GM12878 (cell line): ENCODE measurements around the gene PRORP. TPM values are rescaled to one million over a fixed set of nuclear protein-coding genes. Genes with fewer than 3 reads are reported as not detected.

ENCODE experiments used
- ATAC-seq: fragments of 200-7000 bp; cut with Tn5 transposase; 3 replicates; pipeline ENCODE4 v1.9.1; 2020; ENCODE audit warnings: mild to moderate bottlenecking, moderate library complexity
- Bru-seq: library from RNA; stranded (reverse); fragments of 400-500 nt; gene quantifications from one replicate; lab custom pipeline; 2021; lab: Mats Ljungman, UMichigan
- BruChase-seq, 2 experiments: library from RNA; stranded (reverse); fragments of 400-500 nt; gene quantifications; one replicate each; lab custom pipeline; 2021; lab: Mats Ljungman, UMichigan
- BruUV-seq: library from RNA; stranded (reverse); fragments of 400-500 nt; replicated peaks from 2 replicates; lab custom pipeline; 2021; lab: Mats Ljungman, UMichigan
- CTCF ChIA-PET: fragments of 300-600 bp; sonication (Branson Sonifier 250); formaldehyde crosslinking; extraction: SDS; loops from one replicate; lab custom pipeline; 2021; ENCODE audit warnings: inconsistent platforms; lab: Yijun Ruan, JAX
- POLR2A ChIA-PET: fragments of 350-600 bp; formaldehyde crosslinking; extraction: SDS; loops from one replicate; lab custom pipeline; 2021; ENCODE audit warnings: inconsistent platforms; lab: Charles Lee
- RAD21 ChIA-PET: fragments of 300-600 bp; sonication (Branson Sonifier 250); formaldehyde crosslinking; loops from one replicate; lab custom pipeline; 2023; ENCODE audit warnings: antibody characterized with exemption; ENCODE audit not compliant: unreplicated experiment; lab: Charles Lee
- SMC1A ChIA-PET: fragments of 300-600 bp; sonication (Branson Sonifier 250); formaldehyde crosslinking; loops from one replicate; lab custom pipeline; 2023; ENCODE audit not compliant: unreplicated experiment, uncharacterized antibody; lab: Charles Lee
- DNase-seq: peaks from one replicate; pipeline ENCODE4 v3.0.0-alpha.2; 2011; ENCODE audit warnings: low read depth, low spot score
- FAIRE-seq: peaks from 3 replicates; lab custom pipeline; 2011; peaks lifted over from hg19 to GRCh38; lab: Jason Lieb, UNC
- H2AFZ ChIP-seq: 2 replicates; pipeline ENCODE4 v1.6.0; 2011; ENCODE audit warnings: low read depth, low read length, control low read depth; ENCODE audit not compliant: control insufficient read depth
- H3K27ac ChIP-seq: 2 replicates; pipeline ENCODE4 v1.5.1; 2011; ENCODE audit warnings: control low read depth; ENCODE audit not compliant: control insufficient read depth, insufficient read depth
- H3K27me3 ChIP-seq, 2 experiments: replicated peaks in 1 of 2; 2 replicates each; pipeline versions ENCODE4 v1.6.0 to v1.6.1; 2011; ENCODE audit warnings: low read length in 1 of 2; ENCODE audit not compliant: control insufficient read depth in 2 of 2, insufficient read depth in 2 of 2
- H3K36me3 ChIP-seq, 2 experiments: 2 replicates each; pipeline ENCODE4 v1.5.1; 2011; ENCODE audit warnings: low read length in 1 of 2; ENCODE audit not compliant: control insufficient read depth in 2 of 2, insufficient read depth in 2 of 2
- H3K4me1 ChIP-seq: 2 replicates; pipeline ENCODE4 v1.6.1; 2011; ENCODE audit warnings: mild to moderate bottlenecking, low read length, moderate library complexity, mixed read lengths; ENCODE audit not compliant: control insufficient read depth, insufficient read depth
- H3K4me2 ChIP-seq: 2 replicates; pipeline ENCODE4 v1.6.0; 2011; ENCODE audit warnings: control low read depth; ENCODE audit not compliant: control insufficient read depth, insufficient read depth
- H3K4me3 ChIP-seq: fragments of 200-600 bp; sonication (generic); 2 replicates; pipeline ENCODE4 v1.5.1; 2016
- H3K79me2 ChIP-seq: 2 replicates; pipeline ENCODE4 v1.6.0; 2011; ENCODE audit warnings: low read length; ENCODE audit not compliant: control insufficient read depth, insufficient read depth
- H3K9ac ChIP-seq: 2 replicates; pipeline ENCODE4 v1.8.0; 2011; ENCODE audit warnings: low read length, control low read depth, mixed read lengths; ENCODE audit not compliant: control insufficient read depth, insufficient read depth
- H3K9me3 ChIP-seq: replicated peaks from 3 replicates; pipeline ENCODE4 v1.5.1; 2011; ENCODE audit warnings: mild to moderate bottlenecking, low read length; ENCODE audit not compliant: control insufficient read depth, insufficient read depth
- H4K20me1 ChIP-seq: 2 replicates; pipeline ENCODE4 v1.6.0; 2011; ENCODE audit not compliant: control insufficient read depth, insufficient read depth
- CBX5 ChIP-seq: sonication (generic); IDR thresholded peaks from 2 replicates; pipeline ENCODE4 v1.6.1; 2016; ENCODE audit warnings: low read depth, moderate library complexity, mild to moderate bottlenecking, inconsistent platforms
- MTA2 ChIP-seq: fragments of 450-650 bp; IDR thresholded peaks from 2 replicates; pipeline ENCODE4 v1.6.1; 2016; ENCODE audit warnings: low read depth, mild to moderate bottlenecking, moderate library complexity
- PAX5 ChIP-seq: IDR thresholded peaks from 2 replicates; pipeline ENCODE4 v1.6.1; 2011; ENCODE audit warnings: low read depth, low read length, borderline replicate concordance
- RAD51 ChIP-seq: fragments of 450-650 bp; IDR thresholded peaks from 2 replicates; pipeline ENCODE4 v1.6.1; 2016; ENCODE audit warnings: moderate library complexity, mild to moderate bottlenecking, inconsistent platforms
- RB1 ChIP-seq: fragments of 450-650 bp; formaldehyde crosslinking; IDR thresholded peaks from 2 replicates; pipeline ENCODE4 v1.6.1; 2017; ENCODE audit warnings: mild to moderate bottlenecking, borderline replicate concordance
- SIN3A ChIP-seq: IDR thresholded peaks from 2 replicates; pipeline ENCODE4 v1.6.1; 2012; ENCODE audit warnings: low read depth, low read length, improper control_type of control experiment
- SMAD5 ChIP-seq: IDR thresholded peaks from 2 replicates; pipeline ENCODE4 v1.6.1; 2016; ENCODE audit warnings: antibody characterized with exemption, low read depth
- SMC3 ChIP-seq: IDR thresholded peaks from 2 replicates; pipeline ENCODE4 v1.6.1; 2011; ENCODE audit warnings: low read length, improper control_type of control experiment, borderline replicate concordance
- SUZ12 ChIP-seq: fragments of 200-600 bp; sonication (generic); IDR thresholded peaks from one replicate; pipeline ENCODE4 v1.6.1; 2018; ENCODE audit warnings: antibody characterized with exemption, mild to moderate bottlenecking; ENCODE audit not compliant: unreplicated experiment
- USF1 ChIP-seq: IDR thresholded peaks from 2 replicates; pipeline ENCODE4 v1.6.1; 2011; ENCODE audit warnings: borderline replicate concordance, low read depth, mild to moderate bottlenecking, moderate library complexity, mixed read lengths, low read length; ENCODE audit not compliant: insufficient read depth; ENCODE audit errors: extremely low read length
- ZZZ3 ChIP-seq: IDR thresholded peaks from 2 replicates; pipeline ENCODE4 v1.6.1; 2011; ENCODE audit warnings: low read depth; ENCODE audit not compliant: control insufficient read depth, insufficient read length
- WGBS: methylation state at CpG from one replicate; pipeline ENCODE4 v1.1.6; 2016; ENCODE audit warnings: low lambda C conversion rate; ENCODE audit not compliant: insufficient replicate concordance, insufficient coverage; ENCODE audit errors: missing lambda C conversion rate; 5-methylcytosine and 5-hydroxymethylcytosine counted together
- in situ Hi-C: fragments of 300-500 bp; cut with MboI; formaldehyde crosslinking; loops from 9 replicates; pipeline ENCODE4 v1.14.3; 2018; ENCODE audit warnings: mixed read lengths
- intact Hi-C: fragments of 100-400 bp; cut with micrococcal nuclease; formaldehyde crosslinking; loops from one replicate; pipeline ENCODE4 v1.14.2; 2022; ENCODE audit not compliant: unreplicated experiment
- long read RNA-seq, 2 experiments: library from polyadenylated mRNA; unstranded; transcript quantifications; one replicate each; pipeline ENCODE4 v2.0.0, GENCODE V29; 2019 to 2020
- polyA minus RNA-seq, 3 experiments: library from RNA; depleted of rRNA, polyadenylated mRNA; stranded (reverse); fragments of >200 nt; gene quantifications; 2 replicates each; pipeline ENCODE4 v1.2.3, GENCODE V29; 2011
- polyA plus RNA-seq, 11 experiments: library from polyadenylated mRNA; depleted of rRNA in 4 of 11; unstranded in 6 of 11; stranded (reverse) in 5 of 11; fragments of >200 nt; fragmentation: Nextera tagmentation in 4 of 11; fragmentation: Illumina TruSeq in 1 of 11; extraction: Ambion mirVana in 4 of 11; extraction: Trizol in 1 of 11; gene quantifications; 1 replicate in 1 of 11; 2 replicates in 10 of 11; pipeline versions ENCODE4 v1.2.1 to v1.2.3, GENCODE V29; 2011 to 2016; ENCODE audit warnings: inconsistent platforms in 2 of 11, missing spikeins in 2 of 11, low read depth in 1 of 11
- total RNA-seq, 4 experiments: library from RNA; depleted of rRNA in 3 of 4; stranded (reverse); fragments of >200 nt in 3 of 4; fragmentation: Illumina TruSeq in 1 of 4; extraction: Trizol in 1 of 4; gene quantifications; 2 replicates each; pipeline versions ENCODE4 v1.2.1 to v1.2.3, GENCODE V29; 2013 to 2021
- TF ChIP-seq, protein P1 (sequence below): fragments of 450-650 bp; IDR thresholded peaks from 2 replicates; pipeline ENCODE4 v1.6.1; 2016; ENCODE audit warnings: mild to moderate bottlenecking, moderate library complexity, borderline replicate concordance

PRORP gene
- 54.6 and 61.7 TPM in 2 replicates for total RNA-seq (2013; cell fraction: nucleolus; rRNA removed)
- 41.4 and 41.5 TPM in 2 replicates for total RNA-seq (2014; rRNA removed)
- total RNA-seq (2014; rRNA removed; fragmentation: Illumina TruSeq; extraction: Trizol), result 48.3 and 53.2 TPM in 2 replicates
- 37.5 and 41.2 TPM in 2 replicates for total RNA-seq (2021)
- polyA plus RNA-seq (2011; ENCODE audit: low read depth), result 26.0 TPM
- 55.9 and 62.6 TPM in 2 replicates for polyA plus RNA-seq (2011; rRNA removed)
- polyA plus RNA-seq (2011; cell fraction: cytosol; rRNA removed), result 37.4 and 42.9 TPM in 2 replicates
- 26.1 TPM in 2 replicates for polyA plus RNA-seq (2011; cell fraction: nucleus; rRNA removed)
- polyA plus RNA-seq (2012), result 26.6 and 30.1 TPM in 2 replicates
- 61.3 and 70.3 TPM in 2 replicates for polyA plus RNA-seq (2014; fragmentation: Illumina TruSeq; extraction: Trizol)
- polyA plus RNA-seq (2014; fragmentation: Nextera tagmentation; extraction: Ambion mirVana), result 10 to 100 TPM; 45.2 TPM
- polyA plus RNA-seq (2014; rRNA removed), result 38.3 and 38.8 TPM in 2 replicates
- polyA plus RNA-seq (2016; fragmentation: Nextera tagmentation; extraction: Ambion mirVana), result 10 to 100 TPM; 48.2 to 50.9 TPM
- 49.0 and 52.5 TPM in 2 replicates for polyA minus RNA-seq (2011; rRNA and poly(A)+ RNA removed)
- polyA minus RNA-seq (2011; cell fraction: cytosol; rRNA and poly(A)+ RNA removed), result 4.7 and 7.5 TPM in 2 replicates
- polyA minus RNA-seq (2011; cell fraction: nucleus; rRNA and poly(A)+ RNA removed), result 19.8 and 35.6 TPM in 2 replicates
- Bru-seq, nascent RNA, result percentile 70 among the genes with signal in this experiment
- percentile 89 among the genes with signal in this experiment for BruChase-seq, experiment 1, labeled RNA remaining after a 6-hour chase
- percentile 78 among the genes with signal in this experiment for BruChase-seq, experiment 2, labeled RNA remaining after a 2-hour chase
- long read RNA-seq, experiment 1, full-length matches to known transcripts, result 19 of 29 reads
- long read RNA-seq, experiment 1, partial matches to known transcripts, result 3 of 29 reads
- long read RNA-seq, experiment 1, other reads (novel, unspliced or antisense), result 7 of 29 reads
- long read RNA-seq, experiment 2, full-length matches to known transcripts, result 49 of 80 reads
- long read RNA-seq, experiment 2, partial matches to known transcripts, result 12 of 80 reads
- long read RNA-seq, experiment 2, other reads (novel, unspliced or antisense), result 19 of 80 reads

DNA sequence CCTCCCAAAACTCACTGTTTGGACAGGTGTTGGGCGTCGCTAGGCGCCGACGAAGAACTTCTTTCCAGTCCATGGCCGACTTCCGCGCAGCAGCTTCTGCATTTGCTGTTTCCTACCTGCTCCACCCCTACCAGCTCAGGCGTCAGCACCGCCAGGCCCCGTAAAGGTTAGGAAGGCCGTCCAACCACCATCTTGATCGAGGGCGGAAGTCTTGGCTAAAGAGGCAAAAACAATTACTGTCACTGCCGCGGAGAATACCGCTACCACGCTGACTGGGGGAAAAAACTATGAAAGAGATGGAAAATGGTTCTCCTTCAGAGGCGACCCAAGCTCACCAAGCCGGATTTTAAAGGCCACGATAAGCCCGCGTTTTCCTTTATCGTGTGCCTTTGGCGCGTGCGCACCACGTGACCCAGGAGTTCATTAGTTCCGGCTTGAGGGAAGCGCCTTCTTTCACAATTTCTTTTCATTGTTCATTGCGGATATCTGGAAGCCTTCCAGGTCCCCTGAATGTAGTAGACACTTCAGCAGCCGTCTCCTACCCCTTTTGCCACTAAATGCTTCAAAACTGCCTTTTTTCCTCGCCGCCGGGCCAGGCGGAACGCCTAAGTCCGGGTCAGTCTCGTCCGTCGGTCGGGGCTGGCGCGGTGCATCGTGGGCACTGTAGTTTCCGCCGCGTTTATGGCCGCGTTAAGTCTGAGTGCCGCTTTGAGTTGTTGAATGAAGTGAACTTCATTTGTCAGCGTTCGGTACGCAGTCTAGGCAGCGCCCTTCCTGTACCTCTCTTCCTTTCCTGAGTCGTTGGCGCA, at the start of gene PRORP, which contains the start of gene PPP2R3C:
TSS of gene PRORP (plus strand) at position 666 of the 809 bp plus-strand sequence. CDS start 694 bp downstream, outside the sequence.
TSS of gene PPP2R3C (minus strand) at position 104 of the 809 bp plus-strand sequence. CDS start at position 73, 31 bp downstream.
- Histone ChIP-seq H3K4me3 (peak within 1 kb of the TSS; percentile 83), H3K4me1 (0 out of 2 replicates have a peak, but pooled peaks cover 2% of the 10 kb centered on the region), H3K4me2 (peak within 1 kb of the TSS; percentile 98), H4K20me1 (no peaks in the 10 kb centered on the region), H3K36me3 (no peaks in the 10 kb centered on the region), H3K9me3 (no peaks in the 10 kb centered on the region), H2AFZ (peak within 1 kb of the TSS; percentile 100), H3K27me3 (no peaks in the 10 kb centered on the region), H3K79me2 (peaks cover 26% of the 10 kb centered on the region), H3K9ac (peak within 1 kb of the TSS; percentile 98), H3K27ac (peak within 1 kb of the TSS; percentile 99)
- FAIRE-seq (peak; percentile 95), ATAC-seq (peak; percentile 92), DNase-seq (peak; percentile 94)
- ChIA-PET POLR2A (interaction anchor here (0.5 to 2.5 kb wide), 13 partner anchors 15 to 790 kb away, joined by 3 to 20 read pairs (median 4); partner anchors contain the start of genes BAZ1A, FAM177A1 and SRP54), RAD21 (interaction anchor here (0.6 to 2.6 kb wide), 7 partner anchors 19 to 704 kb away, joined by 3 to 11 read pairs (median 5); partner anchors contain the start of genes BRMS1L, FAM177A1 and PSMA6), CTCF (interaction anchor here (0.6 to 4.5 kb wide), 5 partner anchors 20 to 551 kb away, joined by 3 to 29 read pairs (median 3); no protein-coding TSS in a partner anchor), SMC1A (interaction anchor here (0.6 to 1.9 kb wide), 7 partner anchors 19 to 294 kb away, joined by 3 to 7 read pairs (median 6); partner anchors contain the start of genes FAM177A1 and SRP54)
- in situ Hi-C loops (no loop called here), intact Hi-C loops (loop anchor here (1.0 to 5.0 kb wide), 4 partner anchors 76 to 250 kb away; partner anchors contain the start of genes FAM177A1 and SRP54)
- BruUV-seq, result no TSS peak
- WGBS, result under 1% methylated on average over 48 of the region's 57 CpGs
- peak; percentile 9; the same call in 1 of the 2 replicates for TF ChIP-seq SMC3
- TF ChIP-seq, protein P1, sequence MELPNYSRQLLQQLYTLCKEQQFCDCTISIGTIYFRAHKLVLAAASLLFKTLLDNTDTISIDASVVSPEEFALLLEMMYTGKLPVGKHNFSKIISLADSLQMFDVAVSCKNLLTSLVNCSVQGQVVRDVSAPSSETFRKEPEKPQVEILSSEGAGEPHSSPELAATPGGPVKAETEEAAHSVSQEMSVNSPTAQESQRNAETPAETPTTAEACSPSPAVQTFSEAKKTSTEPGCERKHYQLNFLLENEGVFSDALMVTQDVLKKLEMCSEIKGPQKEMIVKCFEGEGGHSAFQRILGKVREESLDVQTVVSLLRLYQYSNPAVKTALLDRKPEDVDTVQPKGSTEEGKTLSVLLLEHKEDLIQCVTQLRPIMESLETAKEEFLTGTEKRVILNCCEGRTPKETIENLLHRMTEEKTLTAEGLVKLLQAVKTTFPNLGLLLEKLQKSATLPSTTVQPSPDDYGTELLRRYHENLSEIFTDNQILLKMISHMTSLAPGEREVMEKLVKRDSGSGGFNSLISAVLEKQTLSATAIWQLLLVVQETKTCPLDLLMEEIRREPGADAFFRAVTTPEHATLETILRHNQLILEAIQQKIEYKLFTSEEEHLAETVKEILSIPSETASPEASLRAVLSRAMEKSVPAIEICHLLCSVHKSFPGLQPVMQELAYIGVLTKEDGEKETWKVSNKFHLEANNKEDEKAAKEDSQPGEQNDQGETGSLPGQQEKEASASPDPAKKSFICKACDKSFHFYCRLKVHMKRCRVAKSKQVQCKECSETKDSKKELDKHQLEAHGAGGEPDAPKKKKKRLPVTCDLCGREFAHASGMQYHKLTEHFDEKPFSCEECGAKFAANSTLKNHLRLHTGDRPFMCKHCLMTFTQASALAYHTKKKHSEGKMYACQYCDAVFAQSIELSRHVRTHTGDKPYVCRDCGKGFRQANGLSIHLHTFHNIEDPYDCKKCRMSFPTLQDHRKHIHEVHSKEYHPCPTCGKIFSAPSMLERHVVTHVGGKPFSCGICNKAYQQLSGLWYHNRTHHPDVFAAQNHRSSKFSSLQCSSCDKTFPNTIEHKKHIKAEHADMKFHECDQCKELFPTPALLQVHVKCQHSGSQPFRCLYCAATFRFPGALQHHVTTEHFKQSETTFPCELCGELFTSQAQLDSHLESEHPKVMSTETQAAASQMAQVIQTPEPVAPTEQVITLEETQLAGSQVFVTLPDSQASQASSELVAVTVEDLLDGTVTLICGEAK, result peak; percentile 96
- peak; percentile 47 for TF ChIP-seq SMAD5
- TF ChIP-seq ZZZ3, result no peak
- 0 out of 2 replicates have a peak, but pooled peaks have one; percentile 59 for TF ChIP-seq MTA2
- TF ChIP-seq SIN3A, result peak; percentile 48
- TF ChIP-seq RAD51, result peak; percentile 99
- TF ChIP-seq USF1, result peak; percentile 92
- TF ChIP-seq SUZ12, result no peak
- TF ChIP-seq CBX5, result peak; percentile 38; the same call in 1 of the 2 replicates
- TF ChIP-seq PAX5, result 0 out of 2 replicates have a peak, but pooled peaks have one; percentile 4
- TF ChIP-seq RB1, result peak; percentile 93; the same call in 1 of the 2 replicates
